IMR-90 (cell line): ENCODE data around the gene TBX15. TPM values are rescaled to one million over a fixed set of nuclear protein-coding genes. Genes with fewer than 3 reads are reported as not detected.

Experiments
- ATAC-seq: fragments of 200-7000 bp; cut with Tn5 transposase; 2 replicates; pipeline ENCODE4 v1.9.1; 2020; ENCODE audit warnings: low read depth, mild to moderate bottlenecking, moderate library complexity
- BruUV-seq: library from RNA; stranded (reverse); fragments of 400-500 nt; replicated peaks from 2 replicates; lab custom pipeline; 2021; lab: Mats Ljungman, UMichigan
- CTCF ChIA-PET: fragments of 300-600 bp; formaldehyde crosslinking; extraction: SDS; loops from one replicate; lab custom pipeline; 2021; ENCODE audit warnings: antibody characterized with exemption; lab: Yijun Ruan, JAX
- POLR2A ChIA-PET: fragments of 300-600 bp; sonication (Branson Sonifier 250); formaldehyde crosslinking; loops from one replicate; lab custom pipeline; 2022; ENCODE audit warnings: antibody characterized with exemption; ENCODE audit not compliant: unreplicated experiment; lab: Charles Lee
- DNase-seq: peaks from one replicate; pipeline ENCODE4 v3.0.0; 2013
- H2AFZ ChIP-seq: replicated peaks from 2 replicates; pipeline ENCODE3; 2013; ENCODE audit warnings: low read length, mild to moderate bottlenecking; ENCODE audit not compliant: poor library complexity
- H2AK5ac ChIP-seq: 2 replicates; pipeline ENCODE4 v1.6.1; 2013; ENCODE audit warnings: low read depth, low read length, inconsistent platforms
- H2AK9ac ChIP-seq: replicated peaks from 2 replicates; pipeline ENCODE3; 2013; ENCODE audit warnings: mild to moderate bottlenecking, low read depth, low read length, moderate library complexity; ENCODE audit not compliant: poor library complexity
- H2BK120ac ChIP-seq: 2 replicates; pipeline ENCODE4 v1.6.1; 2013; ENCODE audit warnings: low read depth, low read length, inconsistent platforms
- H2BK15ac ChIP-seq: 3 replicates; pipeline ENCODE4 v1.6.1; 2013; ENCODE audit warnings: low read depth, low read length, inconsistent platforms
- H2BK20ac ChIP-seq: 2 replicates; pipeline ENCODE4 v1.6.1; 2013; ENCODE audit warnings: low read depth, mild to moderate bottlenecking, inconsistent platforms, low read length, moderate library complexity
- H2BK5ac ChIP-seq: 2 replicates; pipeline ENCODE4 v1.6.1; 2013; ENCODE audit warnings: mild to moderate bottlenecking, low read depth, low read length, inconsistent platforms; ENCODE audit not compliant: poor library complexity, severe bottlenecking
- H3K14ac ChIP-seq: replicated peaks from 2 replicates; pipeline ENCODE4 v1.6.1; 2013; ENCODE audit warnings: low read depth, low read length, inconsistent platforms
- H3K18ac ChIP-seq: 2 replicates; pipeline ENCODE4 v1.6.1; 2013; ENCODE audit warnings: low read depth, low read length, control low read depth
- H3K23ac ChIP-seq: 2 replicates; pipeline ENCODE4 v1.6.1; 2013; ENCODE audit warnings: low read depth, low read length, inconsistent platforms
- H3K27ac ChIP-seq: 2 replicates; pipeline ENCODE4 v1.5.1; 2013; ENCODE audit warnings: mild to moderate bottlenecking, control low read depth, low read length; ENCODE audit not compliant: insufficient read depth
- H3K27me3 ChIP-seq: 2 replicates; pipeline ENCODE4 v1.6.1; 2013; ENCODE audit warnings: low read length; ENCODE audit not compliant: control insufficient read depth, insufficient read depth
- H3K36me3 ChIP-seq: 2 replicates; pipeline ENCODE4 v1.6.1; 2013; ENCODE audit warnings: low read length, mixed read lengths; ENCODE audit not compliant: control insufficient read depth, insufficient read depth
- H3K4ac ChIP-seq: 2 replicates; pipeline ENCODE4 v1.6.1; 2013; ENCODE audit warnings: low read depth, low read length, inconsistent platforms
- H3K4me1 ChIP-seq: 2 replicates; pipeline ENCODE4 v1.6.1; 2013; ENCODE audit warnings: low read length, mixed read lengths; ENCODE audit not compliant: control insufficient read depth, insufficient read depth
- H3K4me2 ChIP-seq: 2 replicates; pipeline ENCODE4 v1.6.1; 2013; ENCODE audit warnings: low read depth, mild to moderate bottlenecking, control low read depth, low read length, moderate library complexity
- H3K4me3 ChIP-seq: 2 replicates; pipeline ENCODE4 v1.5.1; 2013; ENCODE audit warnings: low read depth, mild to moderate bottlenecking, control low read depth, low read length, moderate library complexity; ENCODE audit not compliant: insufficient read depth
- H3K56ac ChIP-seq: 2 replicates; pipeline ENCODE4 v1.6.1; 2013; ENCODE audit warnings: low read length, inconsistent platforms; ENCODE audit not compliant: insufficient read depth; ENCODE audit errors: extremely low read depth
- H3K79me1 ChIP-seq, 2 experiments: 2 replicates each; pipeline ENCODE4 v1.6.1; 2013; ENCODE audit warnings: low read length in 2 of 2, inconsistent platforms in 1 of 2, low read depth in 1 of 2
- H3K9ac ChIP-seq: 2 replicates; pipeline ENCODE4 v1.6.1; 2013; ENCODE audit warnings: low read depth, low read length, control low read depth
- H3K9me1 ChIP-seq: 2 replicates; pipeline ENCODE4 v1.6.1; 2013; ENCODE audit warnings: low read length, inconsistent platforms; ENCODE audit not compliant: insufficient read depth
- H3K9me3 ChIP-seq: 2 replicates; pipeline ENCODE4 v1.6.1; 2013; ENCODE audit warnings: low read length; ENCODE audit not compliant: control insufficient read depth, insufficient read depth
- H4K20me1 ChIP-seq: 2 replicates; pipeline ENCODE4 v1.6.1; 2013; ENCODE audit warnings: low read length, inconsistent platforms; ENCODE audit not compliant: insufficient read depth
- H4K5ac ChIP-seq: 2 replicates; pipeline ENCODE4 v1.6.1; 2013; ENCODE audit warnings: mild to moderate bottlenecking, low read depth, low read length, control low read depth
- H4K8ac ChIP-seq, 2 experiments: 2 replicates each; pipeline ENCODE4 v1.6.1; 2013; ENCODE audit warnings: low read depth in 2 of 2, low read length in 2 of 2, control low read depth in 1 of 2, inconsistent platforms in 1 of 2
- H4K91ac ChIP-seq: 2 replicates; pipeline ENCODE4 v1.6.1; 2013; ENCODE audit warnings: low read depth, low read length, inconsistent platforms; ENCODE audit not compliant: insufficient read depth
- BHLHE40 ChIP-seq: fragments of 150-350 bp; IDR thresholded peaks from 2 replicates; pipeline ENCODE4 v1.6.1; 2016; ENCODE audit warnings: mild to moderate bottlenecking, low read depth, low read length
- CHD1 ChIP-seq: IDR thresholded peaks from 2 replicates; pipeline ENCODE4 v1.6.1; 2012; ENCODE audit warnings: low read depth, low read length, improper control_type of control experiment
- FOS ChIP-seq: fragments of 150-350 bp; IDR thresholded peaks from 2 replicates; pipeline ENCODE4 v1.6.1; 2016; ENCODE audit warnings: low read depth, low read length
- MAZ ChIP-seq: IDR thresholded peaks from 2 replicates; pipeline ENCODE4 v1.6.1; 2012; ENCODE audit warnings: low read depth, mild to moderate bottlenecking, low read length, improper control_type of control experiment, moderate library complexity, borderline replicate concordance
- RCOR1 ChIP-seq: IDR thresholded peaks from 2 replicates; pipeline ENCODE4 v1.6.1; 2012; ENCODE audit warnings: mild to moderate bottlenecking, low read length, improper control_type of control experiment; ENCODE audit not compliant: insufficient replicate concordance
- RFX5 ChIP-seq: IDR thresholded peaks from 2 replicates; pipeline ENCODE4 v1.8.0; 2012; ENCODE audit warnings: low read depth, mild to moderate bottlenecking, low read length, moderate library complexity
- WGBS, 2 experiments: methylation state at CpG; one replicate each; pipeline versions ENCODE4 v1.1.5 to v1.1.7; 2013; ENCODE audit warnings: missing lambda C conversion rate in 2 of 2; ENCODE audit not compliant: insufficient read length in 1 of 2; ENCODE audit errors: extremely low coverage in 2 of 2; 5-methylcytosine and 5-hydroxymethylcytosine counted together
- dilution Hi-C: fragments of 300-500 bp; cut with HindIII; formaldehyde crosslinking; loops from one replicate; pipeline ENCODE4 v1.14.3; 2018; ENCODE audit warnings: low sequenced_read_pairs; ENCODE audit not compliant: unreplicated experiment
- in situ Hi-C: fragments of 300-500 bp; cut with MboI; formaldehyde crosslinking; loops from 3 replicates; pipeline ENCODE4 v1.14.3; 2019; ENCODE audit warnings: low sequenced_read_pairs, inconsistent platforms, mixed read lengths
- intact Hi-C: fragments of 100-400 bp; cut with micrococcal nuclease; formaldehyde crosslinking; loops from 2 replicates; pipeline ENCODE4 v1.10.0; 2022
- polyA plus RNA-seq, 3 experiments: library from polyadenylated mRNA; depleted of rRNA; stranded (reverse); fragments of >200 nt; gene quantifications; 2 replicates each; pipeline ENCODE4 v1.2.3, GENCODE V29; 2012; ENCODE audit warnings: low replicate concordance in 1 of 3
- total RNA-seq: library from RNA; depleted of rRNA; stranded (reverse); fragments of >200 nt; gene quantifications from 2 replicates; pipeline ENCODE4 v1.2.3, GENCODE V29; 2012

The TBX15 gene
- total and polyA plus RNA-seq, 2 of the 4 experiments (the other 2 are of a cell fraction): not detected

DNA sequence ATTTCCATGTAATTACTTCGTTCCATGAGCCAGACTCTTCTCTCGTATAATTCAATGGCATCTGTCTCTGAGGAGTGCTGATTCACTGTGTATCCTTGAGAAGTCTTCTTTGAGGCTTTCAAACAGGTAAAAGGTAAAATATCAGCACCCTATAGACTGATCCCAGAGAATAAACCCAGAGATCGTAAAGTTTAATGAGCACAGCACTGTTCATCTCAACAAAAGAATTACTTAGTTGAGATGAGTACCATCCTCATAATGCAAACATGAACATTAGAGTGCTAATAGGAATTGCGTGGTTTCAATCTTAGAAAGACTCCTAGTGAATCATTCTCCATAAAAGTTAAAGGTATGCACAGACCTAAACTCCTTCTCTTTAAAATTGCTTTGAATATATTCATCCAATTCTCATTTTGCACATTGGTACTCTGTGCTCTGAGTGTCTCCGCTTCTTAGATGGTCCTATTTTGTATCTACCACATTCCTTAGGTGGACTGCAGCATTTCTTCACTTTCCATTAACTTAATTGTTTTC, 97.2 kb downstream of the TBX15 start:
- no peak overlapping the region for H2AFZ ChIP-seq
- H4K5ac ChIP-seq: no peak overlapping the region
- in situ Hi-C loops (no loop called here), intact Hi-C loops (no loop called here), dilution Hi-C loops (no loop called here)
- H3K27me3 ChIP-seq: no peaks in the 10 kb centered on the region
- H3K56ac ChIP-seq: no peak overlapping the region
- ChIA-PET POLR2A (no interaction called here), CTCF (no interaction called here)
- no peak for DNase-seq
- WGBS, 2 experiments: 50% methylated on average over 1 of the region's 5 CpGs; no CpG with 5 or more reads in 1 of the 2 experiments
- no peak overlapping the region for H2BK5ac ChIP-seq
- no peak overlapping the region for H4K91ac ChIP-seq
- no peak overlapping the region for H2AK9ac ChIP-seq
- H3K79me1 ChIP-seq: no peaks in the 10 kb centered on the region
- H2AK5ac ChIP-seq: no peak overlapping the region
- no peaks in the 10 kb centered on the region for H3K36me3 ChIP-seq
- H2BK15ac ChIP-seq: no peak overlapping the region
- no peaks in the 10 kb centered on the region for H3K9me1 ChIP-seq
- H3K9me3 ChIP-seq: no peaks in the 10 kb centered on the region
- no peak overlapping the region for H2BK20ac ChIP-seq
- no peak for ATAC-seq
- H3K4me2 ChIP-seq: no peak overlapping the region
- no peak overlapping the region for H3K4ac ChIP-seq
- H4K20me1 ChIP-seq: no peaks in the 10 kb centered on the region
- TF ChIP-seq MAZ: no peak
- TF ChIP-seq FOS: no peak
- no peak for TF ChIP-seq BHLHE40
- TF ChIP-seq RCOR1: no peak
- no peak for TF ChIP-seq RFX5
- TF ChIP-seq CHD1: no peak
- H3K18ac ChIP-seq: no peak overlapping the region
- no peak overlapping the region for H3K27ac ChIP-seq
- H4K8ac ChIP-seq: no peak overlapping the region
- H2BK120ac ChIP-seq: no peak overlapping the region
- no peak overlapping the region for H3K4me3 ChIP-seq
- no peak overlapping the region for H3K9ac ChIP-seq
- no TSS peak for BruUV-seq
- H3K14ac ChIP-seq: no peak overlapping the region
- H3K23ac ChIP-seq: no peak overlapping the region
- H3K4me1 ChIP-seq: no peaks in the 10 kb centered on the region
